ENCODE data around the gene PRSS33.

GRCh38 chr16:2792940-2793339 lies 5.6 kb upstream of the PRSS33 start:
- TF ChIP-seq CTCF (IDR thresholded peaks at IDR 0.05) (no peak), POLR2AphosphoS5 (IDR thresholded peaks at IDR 0.05) (no peak)
